Measurements from ENCODE around the gene PEF1. TPM values are rescaled to one million over a fixed set of nuclear protein-coding genes. Genes with fewer than 3 reads are reported as not detected.

The PEF1 gene
- total RNA-seq, 1 donor from 2014 or later = 53.0 TPM

- no peak for DNase-seq (ENCODE audit: low spot score)
- H3K36me3 Mint-ChIP-seq (ENCODE audit: low read depth) = peaks cover 12% of the 10 kb centered on the region
- no peak overlapping the region for H3K4me3 Mint-ChIP-seq (ENCODE audit: unreplicated experiment)
- H3K4me1 Mint-ChIP-seq (ENCODE audit: low read depth) = peaks cover 57% of the 10 kb centered on the region
- no peaks in the 10 kb centered on the region for H3K27me3 Mint-ChIP-seq (ENCODE audit: low read depth)
- TF ChIP-seq, protein P1, sequence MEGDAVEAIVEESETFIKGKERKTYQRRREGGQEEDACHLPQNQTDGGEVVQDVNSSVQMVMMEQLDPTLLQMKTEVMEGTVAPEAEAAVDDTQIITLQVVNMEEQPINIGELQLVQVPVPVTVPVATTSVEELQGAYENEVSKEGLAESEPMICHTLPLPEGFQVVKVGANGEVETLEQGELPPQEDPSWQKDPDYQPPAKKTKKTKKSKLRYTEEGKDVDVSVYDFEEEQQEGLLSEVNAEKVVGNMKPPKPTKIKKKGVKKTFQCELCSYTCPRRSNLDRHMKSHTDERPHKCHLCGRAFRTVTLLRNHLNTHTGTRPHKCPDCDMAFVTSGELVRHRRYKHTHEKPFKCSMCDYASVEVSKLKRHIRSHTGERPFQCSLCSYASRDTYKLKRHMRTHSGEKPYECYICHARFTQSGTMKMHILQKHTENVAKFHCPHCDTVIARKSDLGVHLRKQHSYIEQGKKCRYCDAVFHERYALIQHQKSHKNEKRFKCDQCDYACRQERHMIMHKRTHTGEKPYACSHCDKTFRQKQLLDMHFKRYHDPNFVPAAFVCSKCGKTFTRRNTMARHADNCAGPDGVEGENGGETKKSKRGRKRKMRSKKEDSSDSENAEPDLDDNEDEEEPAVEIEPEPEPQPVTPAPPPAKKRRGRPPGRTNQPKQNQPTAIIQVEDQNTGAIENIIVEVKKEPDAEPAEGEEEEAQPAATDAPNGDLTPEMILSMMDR (IDR thresholded peaks at IDR 0.05) = no peak
- no peaks in the 10 kb centered on the region for H3K9me3 Mint-ChIP-seq (ENCODE audit: low read depth)
- peak overlapping the region; percentile 92 for H3K27ac Mint-ChIP-seq (ENCODE audit: unreplicated experiment)
Measured at GRCh38 chr1:31665234-31665878, 20.7 kb upstream of the PEF1 start.

- no peak overlapping the region for H3K4me3 Mint-ChIP-seq (ENCODE audit: unreplicated experiment)
- TF ChIP-seq, protein P1 (IDR thresholded peaks at IDR 0.05) = no peak
- no peaks in the 10 kb centered on the region for H3K9me3 Mint-ChIP-seq (ENCODE audit: low read depth)
- H3K4me1 Mint-ChIP-seq (ENCODE audit: low read depth) = peaks cover 54% of the 10 kb centered on the region
- no peaks in the 10 kb centered on the region for H3K27me3 Mint-ChIP-seq (ENCODE audit: low read depth)
- no peak for DNase-seq (ENCODE audit: low spot score)
- H3K36me3 Mint-ChIP-seq (ENCODE audit: low read depth) = peaks cover 14% of the 10 kb centered on the region
- H3K27ac Mint-ChIP-seq (ENCODE audit: unreplicated experiment) = no peak overlapping the region
Measured at GRCh38 chr1:31664528-31664927, 19.9 kb upstream of the PEF1 start.

GRCh38 chr1:31663622-31664452 lies 19.2 kb upstream of the PEF1 start:
- Mint-ChIP-seq H3K9me3 (ENCODE audit: low read depth) (no peaks in the 10 kb centered on the region), H3K4me1 (ENCODE audit: low read depth) (peaks cover 49% of the 10 kb centered on the region), H3K27ac (ENCODE audit: unreplicated experiment) (peak overlapping the region; percentile 12), H3K36me3 (ENCODE audit: low read depth) (peaks cover 14% of the 10 kb centered on the region), H3K27me3 (ENCODE audit: low read depth) (no peaks in the 10 kb centered on the region), H3K4me3 (ENCODE audit: unreplicated experiment) (no peak overlapping the region)
- DNase-seq (ENCODE audit: low spot score) = no peak
- TF ChIP-seq, protein P1 (IDR thresholded peaks at IDR 0.05) = peak; percentile 86

GRCh38 chr1:31662463-31662862 lies 17.8 kb upstream of the PEF1 start:
- H3K36me3 Mint-ChIP-seq (ENCODE audit: low read depth) = peaks cover 22% of the 10 kb centered on the region
- no peak for DNase-seq (ENCODE audit: low spot score)

GRCh38 chr1:31661856-31662255 lies 17.2 kb upstream of the PEF1 start:
- H3K27ac Mint-ChIP-seq (ENCODE audit: unreplicated experiment) = no peak overlapping the region
- H3K9me3 Mint-ChIP-seq (ENCODE audit: low read depth) = no peaks in the 10 kb centered on the region
- peaks cover 33% of the 10 kb centered on the region for H3K4me1 Mint-ChIP-seq (ENCODE audit: low read depth)
- H3K36me3 Mint-ChIP-seq (ENCODE audit: low read depth) = peaks cover 26% of the 10 kb centered on the region
- DNase-seq (ENCODE audit: low spot score) = no peak
- no peak overlapping the region for H3K4me3 Mint-ChIP-seq (ENCODE audit: unreplicated experiment)
- TF ChIP-seq, protein P1 (IDR thresholded peaks at IDR 0.05) = no peak
- no peaks in the 10 kb centered on the region for H3K27me3 Mint-ChIP-seq (ENCODE audit: low read depth)

More at GRCh38 chr1:31662463-31662862, 17.8 kb upstream of the PEF1 start:
- Mint-ChIP-seq H3K4me3 (ENCODE audit: unreplicated experiment) (no peak overlapping the region), H3K27ac (ENCODE audit: unreplicated experiment) (peak overlapping the region; percentile 12), H3K9me3 (ENCODE audit: low read depth) (no peaks in the 10 kb centered on the region), H3K4me1 (ENCODE audit: low read depth) (peaks cover 37% of the 10 kb centered on the region), H3K27me3 (ENCODE audit: low read depth) (no peaks in the 10 kb centered on the region)
- TF ChIP-seq, protein P1 (IDR thresholded peaks at IDR 0.05) = no peak
